ENCODE measurements around the gene RASSF3.
"Not testable (repeated sequence)": the region's sequence is repeated elsewhere in the genome, so short reads cannot be mapped to it uniquely, and the experiment has no call there.

RASSF3 gene

DNA sequence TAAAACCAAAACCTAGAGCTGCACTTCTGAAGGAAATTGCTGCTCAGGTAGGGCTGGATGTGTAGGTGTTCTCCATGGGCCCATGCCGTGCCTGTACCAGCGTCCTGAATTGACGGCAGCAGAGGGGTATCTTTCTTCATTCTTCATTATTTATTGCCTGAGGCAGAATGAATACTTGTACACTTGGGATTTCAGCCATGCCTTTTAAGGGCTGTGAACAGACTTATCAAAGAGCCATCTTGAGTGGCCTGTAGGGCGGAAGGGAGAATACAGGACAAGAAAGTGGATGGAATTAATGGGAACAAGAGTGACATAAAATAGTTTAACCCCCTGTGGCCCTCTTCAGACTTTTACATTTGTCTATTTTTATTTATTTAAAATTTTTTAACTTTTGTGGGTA, 61.4 kb downstream of the RASSF3 start:
- no peak for DNase-seq (ENCODE audit: low spot score)

DNA sequence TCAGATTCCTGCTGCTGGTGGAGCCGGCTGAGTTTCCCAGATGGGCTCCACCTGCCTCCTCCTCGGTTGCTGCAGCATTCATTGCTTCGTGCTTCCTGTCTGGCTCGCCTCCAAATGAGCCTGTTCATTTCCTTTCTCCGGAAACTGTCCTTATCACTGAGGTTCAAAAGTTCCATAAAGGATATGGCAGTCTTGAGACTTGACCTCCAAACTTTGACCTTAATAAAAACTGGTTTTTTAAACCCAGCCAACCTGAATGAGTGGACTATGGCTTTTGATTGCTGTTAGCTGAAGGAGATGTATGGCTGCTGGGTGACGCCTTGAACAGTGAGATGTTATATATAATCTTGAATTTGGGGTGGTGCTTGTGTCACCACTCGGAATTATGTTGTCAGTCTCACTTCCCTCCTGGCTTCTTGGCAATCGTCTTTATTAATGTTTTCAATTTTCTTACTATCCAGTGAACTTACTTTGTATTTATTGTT, 62.7 kb downstream of the RASSF3 start:
- peak; percentile 35 for DNase-seq (ENCODE audit: low spot score)

DNA sequence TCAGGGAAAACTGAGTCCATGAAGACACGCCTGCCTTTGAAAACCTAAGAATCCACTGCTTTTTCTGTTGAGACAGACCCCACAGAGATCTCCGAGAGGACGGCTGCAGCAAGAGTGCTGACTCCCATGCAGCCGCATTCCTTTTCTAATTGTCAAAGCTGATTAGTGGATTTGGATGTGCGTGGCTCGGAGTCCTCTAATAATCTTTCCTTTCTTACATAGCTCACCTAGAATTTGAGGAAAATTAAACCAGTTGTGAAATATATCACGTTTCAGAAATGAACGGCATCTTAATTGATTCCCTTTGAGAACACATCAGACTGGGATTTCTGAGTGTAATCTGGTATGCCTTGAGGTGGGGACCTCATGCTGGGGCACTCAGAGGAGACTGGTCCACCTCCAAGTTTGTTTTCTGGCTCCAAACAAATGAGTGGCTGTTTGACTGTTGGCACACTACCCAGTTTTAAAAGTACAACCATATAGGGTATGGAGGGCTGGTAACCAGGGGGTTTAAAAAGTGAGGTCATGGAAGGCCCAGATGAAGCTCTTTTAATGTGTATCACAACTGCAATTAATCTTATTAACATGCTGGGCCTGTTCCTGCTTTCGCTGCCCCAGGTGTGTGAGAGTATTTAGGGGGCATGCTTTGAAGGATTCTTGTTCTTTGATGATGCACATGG, 63.3 kb downstream of the RASSF3 start:
- DNase-seq (ENCODE audit: low spot score) = no peak

DNA sequence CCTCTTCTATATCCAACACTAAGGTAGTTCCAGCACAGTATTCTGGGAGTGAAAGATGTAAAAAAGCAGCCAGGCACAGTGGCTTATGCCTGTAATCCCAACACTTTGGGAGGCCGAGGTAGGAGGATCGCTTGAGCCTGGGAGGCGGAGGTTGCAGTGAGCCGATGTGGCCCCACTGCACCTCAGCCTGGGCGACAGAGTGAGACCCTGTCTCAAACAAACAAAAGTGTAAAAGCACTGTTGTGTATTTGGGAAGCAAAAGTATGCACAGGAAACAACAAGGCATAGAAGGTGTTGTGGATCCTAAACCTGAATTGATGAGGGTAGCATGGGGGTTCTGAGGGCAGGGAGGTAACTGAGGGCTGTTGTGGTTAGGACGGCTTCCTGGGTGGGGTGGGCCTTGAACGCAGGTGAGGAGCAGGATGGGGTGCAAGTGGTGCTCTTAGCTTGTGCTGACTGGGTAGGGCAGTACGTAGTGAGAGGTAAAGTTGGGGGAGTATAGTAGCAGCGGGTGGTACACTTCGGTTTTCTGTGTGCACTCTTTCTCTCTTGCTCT, 64.2 kb downstream of the RASSF3 start:
- DNase-seq (ENCODE audit: low spot score) = no peak

DNA sequence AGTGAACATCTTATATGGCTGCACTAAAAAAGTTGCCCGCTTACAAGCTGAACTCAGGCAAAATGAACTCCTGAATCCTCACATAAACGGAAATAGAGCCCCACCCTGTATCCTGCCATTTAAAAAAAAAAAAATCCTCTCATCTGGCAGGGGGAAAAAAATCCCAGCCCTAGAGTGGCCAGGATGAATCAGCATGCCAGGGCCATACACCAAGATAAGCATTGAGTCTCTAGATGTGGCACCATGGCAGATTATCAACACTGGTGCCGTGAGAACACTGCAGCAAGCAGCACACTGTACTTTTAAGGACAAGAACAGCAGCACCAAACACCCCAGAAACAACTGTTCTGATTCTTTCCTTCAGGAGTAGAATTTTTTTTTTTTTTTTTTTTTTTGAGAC, 65.5 kb downstream of the RASSF3 start:
- no peak for DNase-seq (ENCODE audit: low spot score)

DNA sequence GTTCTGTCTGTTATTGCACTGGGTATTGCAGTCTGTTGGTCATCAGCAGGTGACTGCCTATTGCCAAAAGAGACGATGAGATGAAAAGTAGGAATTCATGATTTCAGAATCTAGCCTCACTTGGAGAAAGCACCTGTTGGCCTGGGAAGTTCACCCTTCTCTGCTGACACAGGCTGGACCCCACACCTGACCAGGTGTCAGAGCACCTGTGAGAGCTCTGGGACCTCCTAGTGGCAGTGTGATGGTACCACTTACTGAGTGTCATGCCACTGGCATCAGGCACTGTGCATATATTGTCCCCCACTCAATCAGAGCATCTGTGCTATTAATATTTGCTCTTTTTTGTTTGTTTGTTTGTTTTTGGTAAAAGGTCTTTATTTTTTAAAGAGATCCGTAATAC, 68.0 kb downstream of the RASSF3 start:
- no peak for DNase-seq (ENCODE audit: low spot score)

DNA sequence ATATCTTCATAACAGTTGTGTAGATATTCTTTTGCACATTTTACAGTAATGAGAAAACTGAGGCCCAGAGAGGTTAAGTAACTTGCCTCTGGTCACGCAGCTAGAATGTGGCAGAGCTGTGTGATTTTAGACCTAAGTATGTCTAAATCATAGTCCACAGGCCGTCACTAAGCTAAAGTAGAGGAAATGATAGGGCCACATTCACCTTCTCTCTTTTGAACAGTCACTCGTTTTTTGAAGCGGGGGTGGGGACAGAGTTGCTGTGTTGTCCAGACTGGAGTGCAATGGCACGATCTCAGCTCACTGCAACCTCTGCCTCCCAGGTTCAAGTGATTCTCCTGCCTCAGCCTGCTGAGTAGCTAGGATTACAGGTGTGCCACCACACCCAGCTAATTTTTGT, 68.5 kb downstream of the RASSF3 start:
- no peak for DNase-seq (ENCODE audit: low spot score)

DNA sequence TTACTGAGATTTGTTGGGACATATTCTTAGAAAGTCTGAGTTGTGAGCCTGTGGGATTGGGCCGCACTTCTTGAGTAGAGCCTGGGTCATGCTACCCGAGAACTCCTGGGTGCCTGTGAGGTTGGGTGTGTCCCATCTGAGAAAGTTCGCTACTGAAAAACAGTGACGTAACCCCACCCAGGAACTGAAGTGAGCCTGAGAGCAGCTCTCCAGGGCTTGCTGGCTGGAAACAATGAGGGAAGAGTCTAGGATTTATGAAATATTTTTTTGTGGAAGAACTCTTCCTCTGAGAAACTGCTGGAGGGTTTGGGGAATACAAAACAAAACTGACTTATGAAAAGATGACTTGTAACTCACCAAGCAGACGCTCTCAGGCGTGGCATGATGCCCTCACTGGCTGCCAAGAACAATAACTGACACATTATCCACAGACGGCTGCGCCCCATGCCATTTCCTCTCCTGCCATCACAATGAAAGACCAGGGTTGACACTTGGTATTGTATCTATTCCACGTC, 69.2 kb downstream of the RASSF3 start:
- DNase-seq (ENCODE audit: low spot score) = no peak

DNA sequence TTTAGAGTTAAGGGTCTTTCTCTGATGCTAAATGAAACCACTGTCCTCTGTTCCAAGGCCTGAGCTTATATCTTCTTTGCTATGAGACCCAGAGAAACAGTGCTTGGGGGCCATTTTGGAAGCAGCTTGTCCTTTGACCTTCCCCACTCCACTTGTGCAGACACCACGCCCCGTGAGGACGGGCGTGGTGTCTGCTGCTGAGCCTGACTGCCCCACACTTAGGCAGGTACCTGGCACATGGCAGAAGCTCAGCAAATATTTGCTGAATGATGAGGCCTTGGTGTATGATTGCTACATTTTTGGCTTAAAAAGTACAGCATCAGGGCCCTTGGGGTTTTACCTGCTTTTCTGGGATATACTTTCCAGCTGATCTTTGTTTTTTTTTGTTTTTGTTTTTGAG, 69.9 kb downstream of the RASSF3 start:
- DNase-seq (ENCODE audit: low spot score) = no peak

DNA sequence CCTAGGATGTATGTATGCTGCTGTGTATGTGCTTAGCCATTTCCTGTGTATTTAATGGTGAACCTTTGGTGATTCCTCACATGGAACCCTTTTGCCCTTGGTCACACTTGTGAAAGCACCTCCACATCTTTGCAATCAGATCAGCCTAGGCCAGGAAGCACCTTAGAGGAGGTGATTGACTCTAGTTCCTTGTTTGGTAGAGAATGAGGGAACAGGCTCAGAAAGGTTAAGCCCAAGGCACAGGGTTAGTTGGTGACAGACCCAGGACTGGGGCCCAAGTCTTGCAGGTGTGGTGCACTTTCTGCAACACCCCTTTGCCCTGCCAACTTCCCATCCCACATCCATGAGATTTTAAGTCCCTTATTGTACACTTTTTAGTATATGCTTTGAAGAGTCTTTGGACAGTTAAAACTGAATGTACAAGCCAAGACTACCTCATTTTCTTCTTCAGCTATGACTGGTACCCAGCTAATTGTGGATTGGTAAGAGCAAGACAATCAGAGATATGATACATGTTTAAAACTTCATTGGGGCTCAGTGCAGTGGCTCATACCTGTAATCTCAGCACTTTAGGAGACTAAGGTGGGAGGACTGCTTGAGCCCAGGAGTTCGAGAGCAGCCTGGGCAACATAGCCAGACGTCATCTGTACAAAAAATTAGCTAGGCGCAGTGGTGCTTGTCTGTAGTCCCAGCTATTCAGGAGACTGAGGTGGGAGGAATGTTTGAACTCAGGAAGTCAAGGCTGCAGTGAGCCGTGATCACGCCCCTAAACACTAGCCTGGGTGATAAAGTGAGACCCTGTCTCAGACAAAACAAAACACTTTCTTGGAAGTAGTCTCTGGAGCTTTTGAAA, 71.1 kb downstream of the RASSF3 start:
- no peak for DNase-seq (ENCODE audit: low spot score)

DNA sequence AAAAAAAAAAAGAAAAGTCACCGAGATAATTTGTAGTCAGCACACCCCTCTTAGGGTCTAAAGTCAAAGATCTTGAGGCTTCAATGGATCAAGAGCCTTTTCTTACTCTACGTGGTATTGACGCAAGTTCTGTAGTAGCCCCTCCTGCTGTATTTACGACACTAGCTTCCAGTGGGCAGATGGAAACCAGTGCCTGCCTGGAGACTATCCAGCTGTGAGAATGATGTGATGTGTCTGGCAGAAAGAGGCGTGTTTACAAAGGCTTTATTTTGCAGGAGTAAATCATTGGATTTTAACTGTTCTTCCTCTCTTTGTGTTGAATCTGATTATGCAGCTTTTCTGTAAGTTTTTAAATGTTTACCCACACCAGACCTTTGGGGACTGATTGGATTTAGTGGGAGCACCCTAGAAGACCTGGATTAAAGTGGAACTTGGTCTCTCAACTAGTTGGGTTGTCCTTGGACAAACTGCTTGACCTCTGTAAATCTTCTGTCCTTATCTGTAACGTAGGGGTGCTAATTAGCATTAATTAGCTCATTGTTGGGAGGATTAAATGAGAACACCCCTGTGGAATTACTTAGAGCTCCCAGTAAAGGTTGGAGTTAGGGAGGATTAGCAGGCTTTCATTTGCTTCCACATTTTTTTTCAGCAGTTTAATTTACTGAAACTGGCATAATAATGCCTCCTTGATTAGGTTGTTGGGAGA, 72.4 kb downstream of the RASSF3 start:
- no peak for DNase-seq (ENCODE audit: low spot score)

DNA sequence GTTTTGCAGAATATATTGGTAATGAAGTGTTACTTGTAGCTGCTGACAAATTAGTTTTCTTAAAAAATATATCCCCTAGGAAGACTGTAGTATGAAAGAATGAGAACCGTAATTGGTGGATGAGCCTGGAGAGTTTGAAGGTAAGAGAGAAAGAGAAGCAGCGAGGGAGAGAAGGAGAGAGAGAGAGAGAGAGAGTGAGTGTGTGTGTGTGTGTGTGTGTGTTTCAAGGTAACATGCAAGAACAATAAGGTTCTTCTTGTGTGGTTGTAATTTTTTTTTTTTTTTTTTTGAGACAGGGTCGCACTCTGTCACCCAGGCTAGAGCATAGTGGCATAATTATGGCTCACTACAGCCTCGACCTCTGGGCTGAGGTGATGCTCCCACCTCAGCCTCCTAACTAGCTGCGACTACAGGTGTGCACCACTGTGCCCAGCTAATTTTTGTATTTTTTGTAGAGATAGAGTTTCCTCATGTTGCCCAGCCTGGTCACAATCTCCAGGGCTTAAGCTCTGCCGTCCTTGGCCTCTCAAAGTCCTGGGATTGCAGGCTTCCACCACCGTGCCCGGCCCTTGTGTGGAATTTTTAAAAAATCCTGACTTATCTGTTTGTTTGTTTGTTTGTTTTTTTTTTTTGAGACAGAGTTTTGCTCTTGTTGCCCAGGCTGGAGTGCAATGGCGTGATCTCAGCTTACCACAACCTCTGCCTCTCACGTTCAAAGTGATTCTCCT, 73.7 kb downstream of the RASSF3 start:
- no peak for DNase-seq (ENCODE audit: low spot score)

DNA sequence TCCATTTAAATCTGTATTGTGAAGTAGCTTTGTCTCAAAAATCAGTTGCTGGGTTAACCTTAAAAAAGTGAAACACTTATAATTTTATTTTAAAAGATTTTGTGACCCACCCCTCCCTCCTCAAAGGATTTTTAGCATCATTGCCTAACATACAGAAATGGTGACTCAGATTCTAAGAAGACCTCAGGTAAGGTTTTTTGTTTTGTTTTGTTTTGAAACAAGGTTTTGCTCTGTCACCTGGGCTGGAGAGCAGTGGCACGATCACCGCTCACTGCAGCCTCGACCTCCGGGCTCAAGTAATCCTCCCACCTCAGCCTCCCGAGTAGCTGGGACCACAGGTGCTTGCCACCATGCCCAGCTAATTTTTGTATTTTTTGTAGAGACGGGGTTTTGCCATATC, 74.8 kb downstream of the RASSF3 start:
- no peak for DNase-seq (ENCODE audit: low spot score)

DNA sequence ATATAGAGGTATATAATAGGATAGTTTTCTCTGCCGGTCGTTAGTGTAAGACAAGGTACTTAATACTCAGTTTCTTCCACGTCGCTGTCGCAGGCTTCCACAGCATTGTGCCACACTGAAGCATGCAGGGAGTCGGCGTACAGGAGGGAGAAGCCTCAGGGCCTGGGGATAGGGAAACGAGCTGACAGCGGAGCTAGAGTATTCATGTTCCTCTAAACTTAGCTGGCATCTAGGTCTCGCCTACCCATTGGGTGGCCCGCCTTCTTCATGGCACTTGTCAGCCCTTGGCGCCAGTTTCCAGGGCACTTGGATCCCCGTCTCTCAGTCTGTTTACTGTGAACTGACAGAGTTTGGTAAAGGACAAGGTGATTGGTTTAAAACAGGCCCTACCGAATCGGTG, 75.3 kb downstream of the RASSF3 start:
- no peak for DNase-seq (ENCODE audit: low spot score)

DNA sequence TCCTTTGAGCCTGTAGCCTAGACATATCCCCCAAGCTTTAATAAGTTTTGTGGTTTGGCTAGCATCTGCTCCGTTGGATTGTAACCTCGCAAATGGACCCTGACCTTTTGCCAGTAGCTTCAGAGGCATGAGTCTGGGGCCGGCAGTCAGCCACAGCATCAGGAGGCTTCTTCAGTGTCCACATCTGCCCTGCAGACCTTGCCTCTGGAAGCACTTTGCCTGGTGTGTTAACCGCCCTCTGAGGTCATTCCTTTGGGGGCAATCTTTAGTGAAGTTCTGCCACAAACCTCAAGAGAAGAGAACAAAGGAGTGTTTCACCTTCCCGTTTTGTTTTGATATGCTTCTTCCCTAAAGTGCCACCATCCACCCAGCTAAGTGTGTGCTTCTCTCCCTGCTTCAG, 77.5 kb downstream of the RASSF3 start:
- no peak for DNase-seq (ENCODE audit: low spot score)

DNA sequence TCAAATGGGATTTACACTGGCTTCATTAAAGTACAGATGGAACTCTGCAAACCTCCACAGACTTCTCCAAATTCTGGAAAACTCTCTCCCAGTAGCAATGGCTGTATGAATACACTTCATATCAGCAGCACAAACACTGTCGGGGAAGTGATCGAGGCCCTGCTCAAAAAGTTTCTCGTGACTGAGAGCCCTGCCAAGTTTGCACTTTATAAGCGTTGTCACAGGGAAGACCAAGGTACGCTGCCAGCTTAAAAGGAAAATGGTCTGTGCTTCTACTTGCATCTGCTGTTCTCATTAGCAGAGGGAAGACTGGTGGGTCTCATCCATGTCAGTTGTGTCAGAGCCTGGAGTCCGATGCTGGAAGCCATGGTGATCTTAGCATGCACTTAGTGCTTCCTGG, 77.9 kb downstream of the RASSF3 start:
- no peak for DNase-seq (ENCODE audit: low spot score)

DNA sequence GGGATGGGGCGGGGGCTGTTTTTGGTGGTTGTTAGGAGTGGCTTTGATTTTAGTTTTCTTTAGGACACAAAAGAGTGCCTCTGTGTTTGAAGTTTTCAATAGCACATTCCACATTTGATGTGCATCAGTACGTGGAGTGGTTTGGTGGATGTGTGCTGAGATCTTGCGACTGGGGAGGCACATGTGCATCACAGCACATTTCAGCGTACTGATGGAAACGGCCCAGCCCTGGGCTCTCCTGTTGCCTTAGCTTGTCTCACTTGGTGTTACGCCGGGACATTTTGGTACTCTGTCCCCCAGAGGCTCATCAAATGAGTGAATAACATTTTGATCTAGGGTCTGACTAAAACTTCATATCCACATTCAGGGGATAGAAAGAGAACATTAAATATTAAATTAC, 78.4 kb downstream of the RASSF3 start:
- no peak for DNase-seq (ENCODE audit: low spot score)

DNA sequence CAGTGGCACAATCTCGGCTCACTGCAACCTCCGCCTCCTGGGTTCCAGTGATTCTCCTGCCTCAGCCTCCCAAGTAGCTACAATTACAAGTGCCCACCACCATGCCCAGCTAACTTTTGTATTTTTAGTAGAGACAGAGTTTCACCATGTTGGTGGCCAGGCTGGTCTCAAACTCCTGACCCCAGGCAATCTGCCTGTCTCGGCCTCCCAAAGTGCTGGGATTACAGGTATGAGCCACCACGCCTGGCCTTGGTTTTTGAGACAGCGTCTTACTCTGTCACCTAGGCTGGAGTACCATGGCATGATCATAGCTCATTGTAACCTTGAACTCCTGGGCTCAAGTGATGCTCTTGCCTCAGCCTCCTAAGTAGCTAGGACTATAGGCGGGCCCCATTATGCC, 79.9 kb downstream of the RASSF3 start:
- not testable (repeated sequence) for DNase-seq (ENCODE audit: low spot score)

DNA sequence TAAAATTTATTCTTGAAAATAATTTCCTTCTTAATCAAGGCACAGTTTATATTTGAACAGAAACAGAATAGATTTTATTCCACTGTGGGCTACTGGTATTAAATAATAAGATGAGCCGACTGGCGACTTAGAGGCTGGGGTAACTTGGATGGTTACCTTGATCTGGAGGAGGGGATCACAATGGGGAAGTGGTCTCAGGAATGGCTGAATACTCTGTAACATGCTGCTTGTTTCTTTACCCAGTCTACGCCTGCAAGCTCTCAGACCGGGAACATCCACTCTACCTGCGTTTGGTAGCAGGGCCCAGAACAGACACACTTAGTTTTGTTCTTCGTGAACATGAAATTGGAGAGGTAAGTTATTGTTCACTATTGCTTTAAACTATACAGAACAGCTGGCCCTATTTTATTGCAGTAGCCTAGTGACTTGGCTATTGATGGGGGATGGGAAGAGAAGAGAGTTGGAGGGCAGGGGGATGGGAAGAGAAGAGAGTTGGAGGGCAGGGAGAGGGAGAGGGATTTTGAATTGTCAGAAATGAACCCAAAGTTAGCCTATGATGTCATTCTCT, 81.0 kb downstream of the RASSF3 start:
- DNase-seq (ENCODE audit: low spot score) = no peak

DNA sequence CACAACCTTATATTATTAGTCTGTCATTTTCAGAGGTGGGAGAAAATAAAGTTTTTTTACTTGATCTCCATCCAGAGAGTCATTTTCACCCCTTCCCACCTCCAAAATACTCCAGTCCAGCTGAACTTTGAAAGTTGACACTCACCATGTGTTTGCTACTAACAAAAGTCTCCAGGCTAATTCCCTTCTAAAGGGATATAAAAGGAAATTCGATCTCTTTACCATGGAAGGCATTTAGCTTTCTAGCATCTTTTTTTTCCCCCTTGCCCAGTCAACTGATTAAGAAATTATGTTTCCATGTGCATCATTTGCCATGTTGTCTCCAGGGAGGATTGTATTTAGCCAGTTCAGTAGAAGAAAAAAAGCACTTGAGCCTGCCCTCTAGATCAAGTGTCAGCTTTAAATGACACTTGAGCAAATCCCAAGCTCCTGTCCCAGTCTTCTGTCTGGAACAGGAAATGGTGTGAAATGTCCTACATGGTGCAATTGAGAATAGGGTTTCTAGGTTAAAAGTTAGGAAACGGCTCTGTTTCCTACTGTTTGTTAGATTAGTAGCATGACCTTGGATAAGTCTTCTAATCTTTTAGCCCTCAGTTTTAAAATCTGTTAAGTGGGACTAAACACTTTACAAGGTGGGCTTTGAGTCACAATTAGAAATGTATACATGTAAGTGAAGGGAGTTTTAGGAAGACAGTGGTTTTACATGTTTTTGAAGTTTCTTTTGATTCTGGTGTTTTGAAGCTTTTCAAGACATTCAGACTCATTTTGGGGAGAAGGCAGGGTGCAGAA, 81.7 kb downstream of the RASSF3 start:
- no peak for DNase-seq (ENCODE audit: low spot score)
